IPS-11a (cell line): Measurements from ENCODE around the gene HNF1A.
"Not testable (repeated sequence)": the region's sequence is repeated elsewhere in the genome, so short reads cannot be mapped to it uniquely, and the experiment has no call there.

Experiments
- H3K4me3 ChIP-seq: one replicate; pipeline ENCODE4 v1.5.1; 2013; ENCODE audit warnings: low read depth, low read length, control low read depth

The HNF1A gene

GRCh38 chr12:121043067-121043466, 64.7 kb downstream of the HNF1A start:
- H3K4me3 ChIP-seq: no peak overlapping the region

GRCh38 chr12:121047400-121047799, 69.1 kb downstream of the HNF1A start:
- not testable (repeated sequence) for H3K4me3 ChIP-seq

GRCh38 chr12:121048442-121048841, 70.1 kb downstream of the HNF1A start:
- no peak overlapping the region for H3K4me3 ChIP-seq

- no peak overlapping the region for H3K4me3 ChIP-seq
Measured at GRCh38 chr12:121050725-121051124, 72.4 kb downstream of the HNF1A start.
